GM19351 (cell line): ENCODE data around the gene MCM5.
"Not testable (repeated sequence)": the region's sequence is repeated elsewhere in the genome, so short reads cannot be mapped to it uniquely, and the experiment has no call there.

Experiments
- ATAC-seq: cut with Tn5 transposase; IDR thresholded peaks from one replicate; pipeline ENCODE4 v1.9.1; 2021; ENCODE audit warnings: mild to moderate bottlenecking, moderate library complexity; ENCODE audit not compliant: unreplicated experiment

MCM5 gene

DNA sequence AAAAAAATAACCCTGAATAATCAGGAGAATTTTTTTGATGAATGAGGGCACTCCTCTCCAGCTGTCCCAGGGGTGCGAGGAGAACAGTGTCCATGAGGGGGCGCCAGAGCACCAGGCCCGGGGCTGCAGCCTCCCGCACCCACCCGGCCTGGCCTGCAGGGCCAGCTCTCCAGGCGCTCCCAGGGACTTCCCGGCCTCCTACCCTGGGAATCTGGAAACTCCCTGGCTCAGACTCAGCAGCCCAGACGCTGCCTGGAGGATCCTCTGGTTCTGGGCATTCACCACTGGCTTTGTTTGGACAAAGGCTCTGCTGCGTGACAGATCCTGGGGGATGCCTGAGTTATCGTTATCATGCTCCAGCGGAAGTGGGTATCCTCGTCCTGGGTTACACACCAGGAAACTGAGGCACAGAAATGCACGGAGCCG, 31.0 kb downstream of the MCM5 start:
- no peak for ATAC-seq

DNA sequence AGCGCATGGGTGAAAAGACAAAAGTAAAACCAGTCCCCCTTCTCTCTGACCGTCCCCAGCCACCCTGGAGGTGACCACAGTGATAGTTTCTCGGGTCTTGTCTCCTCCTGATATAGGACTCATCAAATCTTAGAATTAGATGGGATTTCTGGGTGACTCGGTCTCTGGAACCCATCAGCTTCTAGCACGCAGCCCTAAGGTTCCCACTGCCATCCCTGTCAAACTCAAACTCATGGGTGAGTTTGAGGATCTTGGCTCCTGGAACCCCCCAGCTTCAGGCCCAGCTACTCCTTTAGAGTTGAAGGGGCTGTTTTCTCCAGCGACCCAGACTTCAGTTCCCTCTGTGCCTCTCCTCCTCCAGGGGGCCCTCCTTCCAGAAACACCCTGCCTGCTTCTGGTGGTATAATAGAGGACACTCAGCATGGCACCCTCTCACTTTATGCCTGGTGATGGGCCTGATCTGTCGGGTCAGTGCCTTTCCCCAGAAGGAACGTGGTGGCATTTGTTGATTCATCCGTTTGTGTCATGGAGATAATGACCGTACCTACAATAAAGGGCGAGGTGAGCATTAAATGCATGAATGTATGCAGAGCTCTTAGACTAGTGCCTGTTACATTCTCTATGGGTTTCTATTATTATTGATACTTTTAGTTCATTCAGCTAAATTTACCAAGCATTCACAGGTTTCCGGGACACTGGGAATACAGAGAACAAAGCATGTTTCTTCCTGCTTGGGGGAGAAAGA, 31.7 kb downstream of the MCM5 start:
- no peak for ATAC-seq

DNA sequence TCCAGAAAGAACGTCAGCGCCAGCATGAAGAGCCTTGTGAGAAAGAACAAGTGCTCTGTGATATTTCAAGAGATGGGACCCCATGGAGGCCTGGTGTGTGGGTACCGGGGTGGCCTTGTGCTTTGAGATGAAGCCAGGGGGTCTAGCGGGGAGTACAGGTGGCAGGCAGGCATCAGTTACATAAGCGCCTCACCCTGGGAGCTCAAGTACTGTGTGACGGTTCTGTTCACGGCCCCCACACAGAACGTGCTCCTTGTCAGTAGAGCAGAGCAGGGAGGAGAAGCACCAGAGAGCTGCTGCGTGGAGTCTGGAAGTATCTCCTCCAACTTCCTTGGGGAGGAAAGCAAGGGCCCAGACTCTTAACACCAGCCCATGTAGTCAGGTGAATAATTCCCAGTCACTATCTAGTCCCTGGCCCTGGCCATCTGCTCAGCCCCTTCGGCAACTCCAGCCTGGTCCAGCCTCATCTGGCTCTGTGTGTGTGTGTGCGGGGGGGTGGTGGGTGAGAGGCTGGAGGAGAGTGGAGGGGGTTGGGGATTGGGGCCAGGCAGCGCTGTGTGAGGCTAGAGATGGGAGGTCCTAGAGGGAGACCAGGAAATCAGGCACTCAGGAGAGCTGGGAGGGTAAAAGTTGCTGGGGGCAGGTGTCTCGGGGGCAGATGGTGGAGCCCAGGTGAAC, 32.4 kb downstream of the MCM5 start:
- ATAC-seq = no peak

DNA sequence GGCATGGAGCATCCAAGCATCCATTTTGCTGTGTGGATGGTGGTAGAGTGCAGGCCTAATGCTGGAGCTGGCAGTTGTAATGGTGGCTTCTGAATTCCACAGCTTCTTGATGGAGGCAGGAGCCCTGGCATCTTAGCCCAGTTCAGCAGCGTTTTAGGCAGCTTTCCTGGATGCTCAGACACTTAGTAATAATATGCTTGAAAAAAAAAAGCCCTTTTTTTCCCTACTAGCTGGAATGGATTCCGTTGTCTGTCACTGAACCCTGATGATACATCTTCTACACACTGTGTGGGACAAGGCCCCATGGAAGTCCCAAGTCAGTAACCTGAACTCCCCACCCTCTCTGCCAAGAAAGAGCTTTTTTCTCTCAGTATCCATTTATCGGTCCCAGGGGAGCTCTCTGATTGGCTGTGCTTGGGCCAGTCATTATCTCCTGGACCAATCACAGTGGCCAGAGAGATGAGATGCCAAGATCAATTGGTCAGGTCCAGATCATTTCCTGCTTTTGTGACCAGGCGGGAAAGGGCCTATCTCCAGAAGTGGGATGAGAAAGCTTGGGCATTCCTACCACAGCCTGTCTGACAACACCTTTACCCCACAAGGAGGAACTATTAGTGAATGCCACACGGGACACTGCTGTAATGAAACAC, 34.2 kb downstream of the MCM5 start:
- no peak for ATAC-seq

DNA sequence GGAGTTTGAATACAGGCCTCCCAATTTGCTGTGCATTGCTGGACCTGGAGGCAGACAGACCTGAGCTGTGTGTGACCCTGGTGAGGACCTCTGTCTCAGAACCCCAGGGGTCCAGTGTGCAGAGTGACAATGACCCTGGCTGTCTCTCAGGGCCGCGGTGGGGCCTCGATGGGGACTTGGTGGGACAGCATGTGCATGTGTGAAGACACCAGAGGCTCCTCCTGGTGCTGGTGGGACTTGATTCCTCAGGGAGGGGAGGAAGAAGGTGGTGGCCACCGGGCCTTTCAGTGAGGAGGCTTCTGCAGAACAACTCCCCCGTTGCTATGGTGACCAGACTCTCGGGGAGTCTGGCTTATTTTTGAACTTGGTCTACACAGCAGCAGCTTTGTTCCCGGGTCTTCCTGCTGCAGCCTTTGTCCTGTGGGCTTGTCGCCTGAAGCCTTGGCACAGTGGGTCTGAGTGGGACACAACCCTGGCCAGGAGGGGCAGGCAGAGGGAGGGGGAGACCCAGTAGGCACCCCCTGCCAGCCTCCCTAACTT, 35.3 kb downstream of the MCM5 start:
- no peak for ATAC-seq

DNA sequence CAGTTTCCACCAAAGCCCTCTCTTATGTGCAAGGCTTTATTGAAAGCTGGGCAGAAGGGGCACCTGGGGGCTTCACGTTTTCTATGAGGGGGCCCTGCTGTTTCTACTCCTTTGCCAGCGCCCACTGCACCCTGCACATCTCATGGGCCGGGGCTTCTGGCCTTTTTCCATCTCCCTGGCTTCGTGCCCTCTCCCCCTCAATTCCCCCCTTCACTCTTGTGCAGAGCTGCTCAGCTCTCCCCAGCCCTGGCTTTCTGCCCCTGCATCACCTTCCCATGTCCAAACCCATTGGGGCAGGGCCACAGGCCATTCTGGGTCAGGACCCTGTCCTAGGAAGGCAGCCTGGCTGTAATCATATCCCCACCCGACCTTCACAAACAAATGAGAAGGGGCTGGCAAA, 36.5 kb downstream of the MCM5 start:
- no peak for ATAC-seq

DNA sequence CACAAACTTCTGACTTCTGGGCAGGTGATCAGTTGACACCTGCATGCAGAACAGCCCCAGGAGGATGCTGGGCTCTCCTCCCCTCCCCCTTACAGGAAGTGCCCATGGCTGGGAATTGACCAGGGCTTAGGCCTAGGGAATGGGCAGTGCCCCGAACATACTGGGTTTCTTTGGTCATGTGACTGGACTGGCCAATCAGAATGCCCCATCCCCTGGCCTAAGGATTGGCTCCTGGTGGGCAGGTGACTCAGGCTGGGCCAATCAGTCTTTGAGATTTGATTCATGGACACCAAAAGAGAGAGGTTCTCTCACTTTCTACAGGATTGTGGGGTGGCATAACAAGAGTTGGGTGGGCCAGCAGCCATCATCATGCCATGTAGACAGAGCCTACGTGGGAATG, 37.1 kb downstream of the MCM5 start:
- ATAC-seq = no peak

DNA sequence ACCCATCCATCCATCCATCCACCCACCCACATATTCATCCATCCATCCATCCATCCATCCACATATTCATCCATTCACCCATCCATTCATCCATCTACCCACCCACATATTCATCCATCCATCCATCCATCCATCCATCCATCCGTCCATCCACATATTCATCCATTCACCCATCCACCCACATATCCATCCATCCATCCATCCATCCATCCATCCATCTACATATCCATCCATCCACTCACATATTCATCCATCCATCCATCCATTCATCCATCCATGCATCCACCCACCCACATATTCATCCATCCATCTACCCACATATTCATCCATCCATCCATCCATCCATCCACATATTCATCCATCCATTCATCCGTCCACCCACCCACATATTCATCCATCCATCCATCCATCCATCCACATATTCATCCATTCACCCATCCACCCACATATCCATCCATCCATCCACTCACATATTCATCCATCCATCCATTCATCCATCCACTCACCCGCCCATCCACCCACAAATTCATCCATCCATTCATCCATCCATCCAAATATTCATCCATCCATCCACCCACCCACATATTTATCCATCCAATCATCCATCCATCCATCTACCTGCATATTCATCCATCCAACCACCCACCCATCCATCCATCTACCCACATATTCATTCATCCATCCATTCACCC, 38.9 kb downstream of the MCM5 start:
- ATAC-seq = not testable (repeated sequence)

DNA sequence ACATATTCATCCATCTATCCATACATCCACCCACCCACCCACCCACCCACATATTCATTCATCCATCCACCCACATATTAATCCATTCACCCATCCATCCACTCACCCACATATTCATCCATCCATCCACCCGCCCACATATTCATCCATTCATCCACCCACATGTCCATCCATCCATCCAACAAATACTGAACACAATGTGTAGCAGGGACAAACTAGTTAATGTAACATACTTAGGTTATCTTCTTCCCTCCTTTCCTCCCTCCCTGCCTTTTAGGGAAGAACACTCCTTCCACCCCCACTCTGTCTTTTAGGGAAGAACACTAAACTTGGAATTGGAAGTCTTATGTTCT, 39.4 kb downstream of the MCM5 start:
- no peak for ATAC-seq

DNA sequence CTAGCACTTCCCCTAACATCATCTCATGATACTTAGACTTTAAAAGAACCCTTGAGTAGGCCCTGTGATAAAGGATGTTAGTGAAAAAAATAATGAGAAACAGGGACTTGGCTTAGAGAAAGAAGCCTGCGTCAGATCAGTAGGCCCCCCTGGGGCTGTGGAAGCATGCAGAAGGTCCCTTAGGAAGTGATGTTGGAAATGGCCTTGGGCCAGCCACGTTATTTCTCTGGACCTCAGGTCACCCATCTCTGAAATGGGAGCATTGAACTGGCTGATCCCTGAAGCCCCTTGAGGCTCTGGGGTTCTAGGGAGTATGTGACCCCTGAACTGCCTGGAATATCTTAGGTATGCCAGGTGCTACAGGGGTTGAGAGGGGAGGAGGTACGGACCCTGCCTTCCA, 40.2 kb downstream of the MCM5 start:
- ATAC-seq = no peak

DNA sequence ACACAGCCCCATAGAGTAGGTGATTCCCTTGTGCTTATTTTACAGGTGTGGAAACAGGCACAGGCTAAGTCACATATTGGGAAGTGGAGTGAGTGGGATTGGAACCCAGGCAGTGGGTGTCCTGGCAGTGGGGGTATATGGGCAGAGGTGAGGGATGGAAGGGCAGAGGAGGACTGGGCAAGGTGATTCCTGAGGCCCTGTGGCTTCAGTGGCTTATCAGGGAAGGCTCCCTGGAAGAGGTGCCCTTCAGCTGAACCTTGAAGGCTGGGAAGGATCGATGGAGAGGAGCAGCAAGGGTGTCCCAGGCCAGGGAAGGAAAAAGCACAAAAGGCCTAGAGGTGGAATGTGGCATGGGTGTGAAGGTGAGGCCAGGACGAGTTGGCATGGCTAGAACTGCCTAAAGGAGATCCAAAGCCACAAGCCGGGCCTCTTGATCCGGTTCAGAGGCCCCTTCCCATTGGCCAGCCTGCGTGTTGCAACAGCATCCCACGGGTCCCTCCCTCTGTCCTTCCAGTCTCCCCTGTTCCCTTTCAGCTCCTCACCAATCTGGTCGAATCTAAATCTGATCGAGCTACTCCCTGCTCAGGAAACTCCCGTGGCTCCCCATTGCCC, 41.7 kb downstream of the MCM5 start:
- no peak for ATAC-seq

DNA sequence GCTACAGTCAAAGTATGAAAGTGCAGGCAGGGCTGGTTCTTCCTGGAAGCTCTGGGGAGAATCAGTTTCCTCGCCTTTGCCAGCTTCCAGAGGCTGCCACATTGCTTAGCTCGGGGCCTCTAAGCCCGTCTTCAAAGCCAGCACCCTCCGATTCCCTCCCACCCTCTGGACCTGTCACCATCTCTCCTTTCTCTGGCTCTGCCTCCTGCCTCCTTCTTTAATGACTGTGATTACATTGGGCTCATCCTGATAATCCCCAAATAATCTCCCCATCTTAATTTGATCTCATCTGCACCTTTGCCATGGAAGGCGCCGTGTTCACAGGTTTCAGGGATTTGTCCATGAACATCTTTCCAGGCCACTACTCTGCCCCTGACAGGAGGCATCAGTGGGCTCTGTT, 42.5 kb downstream of the MCM5 start:
- ATAC-seq = no peak

DNA sequence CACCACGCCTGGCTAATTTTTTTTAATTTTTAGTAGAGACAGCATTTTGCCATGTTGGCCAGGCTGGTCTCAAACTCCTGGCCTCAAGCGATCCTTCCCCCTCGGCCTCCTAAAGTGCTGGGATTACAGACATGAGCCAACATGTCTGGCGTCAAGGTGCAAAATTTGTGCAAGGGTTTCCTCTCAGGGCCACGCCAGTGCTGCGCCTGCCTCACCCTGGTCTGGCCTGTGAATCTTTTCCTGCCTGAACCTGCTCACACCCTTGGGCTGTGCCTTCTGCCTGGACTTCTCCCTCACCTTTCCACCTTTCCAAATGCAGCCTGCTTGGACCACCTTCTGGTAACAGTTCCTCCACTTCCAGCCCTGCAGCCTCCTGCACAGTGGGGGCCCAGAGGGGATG, 43.4 kb downstream of the MCM5 start:
- ATAC-seq = no peak

DNA sequence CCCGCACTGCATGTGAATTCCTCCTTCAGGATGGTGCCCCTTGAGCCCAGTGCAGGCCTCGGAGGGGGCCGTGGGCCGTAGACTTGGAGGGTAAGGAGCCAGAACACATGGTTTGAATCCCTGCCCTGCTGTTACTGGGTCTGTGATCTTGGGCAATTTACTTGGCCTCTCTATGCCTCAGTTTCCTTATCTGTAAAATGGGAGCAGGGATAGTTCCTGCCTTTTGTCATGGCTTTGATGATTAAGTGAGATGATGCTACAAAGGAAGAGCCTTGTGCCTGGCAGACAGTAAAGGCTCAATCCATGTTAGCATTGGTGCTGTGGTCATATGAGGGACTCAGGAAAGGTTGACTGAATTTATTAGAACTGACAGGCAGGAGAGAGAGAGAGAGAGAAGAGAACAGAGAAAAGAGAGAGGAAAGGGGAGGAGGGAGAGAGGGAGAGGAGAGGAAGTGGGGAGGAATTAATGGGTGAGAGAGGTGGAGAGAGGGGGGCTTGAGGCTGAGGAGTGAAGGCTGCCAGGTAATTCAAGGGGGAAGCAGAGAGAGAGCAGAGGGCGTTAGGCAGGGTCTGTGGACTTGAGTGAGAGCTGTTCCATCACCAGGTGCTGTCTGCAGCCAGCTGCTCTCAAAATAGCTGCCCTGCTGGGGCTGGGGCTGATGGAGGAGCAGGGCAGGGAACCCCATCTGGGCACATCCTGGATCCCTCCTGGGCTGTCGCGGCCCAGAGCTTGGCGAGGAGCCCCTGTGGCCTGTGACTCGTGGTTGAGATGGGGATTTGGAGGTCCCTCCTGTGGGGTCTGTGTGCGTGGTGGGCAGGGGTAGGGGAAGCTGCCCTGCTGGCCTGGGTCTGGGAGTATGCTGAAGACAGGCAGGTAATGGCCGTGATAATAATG, 44.1 kb downstream of the MCM5 start:
- ATAC-seq = no peak

DNA sequence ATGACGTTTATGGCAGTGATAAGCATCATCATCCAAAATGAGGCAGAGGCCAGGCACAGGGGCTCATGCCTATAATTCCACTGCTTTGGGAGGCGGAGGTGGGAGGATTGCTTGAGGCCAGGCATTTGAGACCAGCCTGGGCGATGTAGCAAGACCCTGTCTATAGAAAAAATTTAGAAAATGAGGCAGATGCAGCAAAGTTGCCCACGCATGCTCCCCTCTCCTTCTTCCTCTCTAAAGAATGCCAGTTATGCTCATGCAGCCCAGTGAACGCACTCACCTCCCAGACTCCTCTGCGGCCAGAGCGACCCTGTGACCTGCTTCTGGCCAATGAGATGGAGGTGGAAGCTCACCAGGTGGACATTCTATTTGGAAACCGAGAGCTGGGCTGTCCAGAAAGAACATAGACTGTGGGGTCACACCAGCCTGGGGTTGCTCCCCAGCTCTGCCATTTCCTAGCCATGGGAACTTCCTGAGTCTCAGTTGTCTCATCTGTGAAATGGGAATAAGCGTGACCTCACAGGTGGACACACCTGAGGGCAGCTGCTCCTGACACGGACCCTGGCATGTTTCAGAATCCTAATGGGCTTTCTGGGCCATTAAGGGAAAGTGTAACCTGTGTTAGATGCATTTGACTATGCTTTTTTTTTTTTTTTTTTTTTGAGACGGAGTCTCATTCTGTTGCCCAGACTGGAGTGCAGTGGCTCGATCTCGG, 44.9 kb downstream of the MCM5 start:
- ATAC-seq = no peak

DNA sequence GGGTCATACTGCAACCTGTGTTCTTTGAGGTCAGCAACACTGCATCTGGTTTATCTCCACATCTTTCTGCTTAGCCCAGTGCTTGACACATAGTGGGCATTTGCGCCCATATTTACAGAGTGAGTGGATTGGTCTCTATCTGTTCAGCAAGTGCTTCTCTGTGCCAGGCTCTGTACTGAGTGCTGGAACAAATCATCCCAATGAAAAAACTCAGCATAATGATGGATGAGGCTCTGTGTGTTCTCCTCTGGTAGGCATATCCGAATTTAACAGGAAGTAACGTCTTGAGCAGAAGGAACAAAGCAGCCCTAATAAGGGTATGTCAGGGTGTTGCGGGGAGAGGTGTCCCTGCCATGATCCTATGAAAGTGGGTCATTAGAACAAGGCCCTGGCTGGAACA, 46.0 kb downstream of the MCM5 start:
- ATAC-seq = no peak

DNA sequence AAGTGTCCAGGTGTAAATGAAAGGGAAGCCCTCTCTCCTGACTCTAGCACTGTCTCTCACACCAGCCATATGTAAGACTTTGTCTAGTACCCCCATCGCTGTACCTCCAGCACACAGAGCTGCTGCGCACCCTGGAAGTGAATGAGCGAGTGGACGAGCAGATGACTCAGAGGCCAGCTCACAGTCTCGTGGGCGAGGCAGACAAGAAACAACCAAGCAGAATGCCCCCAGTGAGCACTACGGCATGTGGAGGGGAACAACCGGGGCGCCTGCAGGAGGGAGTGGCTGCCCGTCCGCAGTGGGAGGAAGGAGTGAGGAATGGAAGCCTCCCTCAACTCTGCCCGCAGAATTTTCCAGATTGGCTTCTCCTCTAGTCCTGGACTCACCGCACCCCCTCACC, 46.4 kb downstream of the MCM5 start:
- ATAC-seq = no peak

DNA sequence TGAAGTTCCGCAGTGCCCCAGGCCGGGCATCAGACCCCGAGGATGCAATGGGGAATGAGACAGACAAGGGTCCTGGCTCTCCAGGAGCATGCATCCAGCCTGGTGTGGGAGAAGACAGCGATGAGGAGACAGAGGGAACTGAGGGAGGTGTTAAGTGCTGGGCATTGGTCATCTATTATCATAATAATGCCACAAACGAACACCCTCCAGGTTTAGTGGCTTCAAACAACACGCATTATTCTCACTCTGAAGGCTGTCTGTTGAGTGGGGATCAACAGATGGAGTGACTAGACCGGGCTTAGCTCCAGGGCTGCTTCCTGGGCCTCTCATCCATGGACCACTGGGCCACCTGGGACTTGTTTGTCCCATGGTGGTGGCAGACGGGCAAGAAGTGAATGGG, 48.6 kb downstream of the MCM5 start:
- ATAC-seq = no peak
